Mucosa of descending colon (tissue), 3 donors: ENCODE measurements around the gene UBE2J2. TPM values are rescaled to one million over a fixed set of nuclear protein-coding genes. Genes with fewer than 3 reads are reported as not detected.

Experiments used
- ATAC-seq: fragments of 200-7000 bp; cut with Tn5 transposase; one replicate; pipeline ENCODE4 v1.9.1; 2020; ENCODE audit warnings: mild to moderate bottlenecking, moderate library complexity
- DNase-seq, 3 donors: peaks; one replicate each; pipeline ENCODE4 v3.0.0-alpha.2; 2020
- H3K36me3 ChIP-seq: fragments of 200-600 bp; one replicate; pipeline ENCODE4 v1.8.0; 2021; ENCODE audit warnings: low read depth, mild to moderate bottlenecking
- H3K4me1 ChIP-seq: fragments of 200-600 bp; one replicate; pipeline ENCODE4 v1.8.0; 2021; ENCODE audit warnings: low read depth, mild to moderate bottlenecking
- H3K4me3 ChIP-seq: fragments of 200-600 bp; one replicate; pipeline ENCODE4 v1.8.0; 2021; ENCODE audit warnings: mild to moderate bottlenecking
- H3K9me3 ChIP-seq: fragments of 200-600 bp; one replicate; pipeline ENCODE4 v1.8.0; 2021; ENCODE audit warnings: mild to moderate bottlenecking
- intact Hi-C, 2 donors: fragments of 100-400 bp; cut with DNase I in 1 of 2; cut with micrococcal nuclease in 1 of 2; formaldehyde crosslinking; loops; one replicate each; pipeline versions ENCODE4 v1.11.0 to v1.11.1; 2022; cut with DNase I, micrococcal nuclease
- total RNA-seq, 3 donors: library from RNA; stranded (reverse); fragmentation: NEBNext Ultra II Directional in 2 of 3; extraction: Animal tissue kit (Norgen Biotek cat#: 25700) in 2 of 3; gene quantifications; one replicate each; pipeline versions ENCODE4 v1.2.1 to v1.2.4, GENCODE V29; 2021 to 2023
- TF ChIP-seq, protein P1 (sequence below): fragments of 200-600 bp; IDR thresholded peaks from one replicate; pipeline ENCODE4 v1.8.0; 2022; ENCODE audit warnings: antibody characterized with exemption, mild to moderate bottlenecking
- donor health status: DM: no; HTN: no; CAD: no; lungs with moderate emphysema.
- donor health status: DM: no; HTN: no; CAD: no.
- donor health status: DM: no; HTN: yes; CAD: no.

UBE2J2 gene
- total RNA-seq, 3 donors from 2014 or later = 49.8 to 65.8 (median 61.1) TPM

DNA sequence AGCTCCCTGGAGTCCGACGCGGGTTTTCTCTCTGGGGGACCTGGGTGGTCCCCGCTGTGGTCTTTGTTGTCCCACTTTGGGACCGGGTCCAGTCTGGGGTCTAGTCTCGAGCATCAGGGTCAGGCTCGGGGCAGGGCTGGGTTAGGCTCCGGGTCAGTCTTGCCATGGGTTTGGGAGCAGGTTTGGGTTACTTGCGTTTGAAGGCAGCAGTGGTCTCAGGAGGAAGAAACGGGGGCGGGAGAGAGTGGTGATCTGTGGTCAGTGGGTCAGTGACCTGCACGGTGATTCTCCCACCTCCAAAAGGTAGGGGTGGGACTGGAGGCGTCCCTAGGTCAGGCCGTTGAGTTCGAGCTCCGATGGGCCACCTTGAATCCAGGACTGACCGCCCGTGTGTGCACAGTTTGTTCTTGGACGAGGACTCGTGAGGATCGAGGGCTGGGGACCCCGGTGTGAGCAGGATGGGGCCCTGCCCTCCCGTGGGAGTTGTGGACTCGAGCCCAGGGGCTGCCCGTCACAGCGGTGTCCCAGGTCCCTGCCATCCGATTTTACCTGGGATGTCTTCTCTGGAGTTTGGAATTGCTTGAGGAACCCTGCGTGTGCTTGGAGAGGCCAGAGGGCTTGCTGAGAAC lies 39.4 kb downstream of the UBE2J2 start:
- ATAC-seq = no peak
- H3K4me1 ChIP-seq = peaks cover 42% of the 10 kb centered on the region
- TF ChIP-seq, protein P1, sequence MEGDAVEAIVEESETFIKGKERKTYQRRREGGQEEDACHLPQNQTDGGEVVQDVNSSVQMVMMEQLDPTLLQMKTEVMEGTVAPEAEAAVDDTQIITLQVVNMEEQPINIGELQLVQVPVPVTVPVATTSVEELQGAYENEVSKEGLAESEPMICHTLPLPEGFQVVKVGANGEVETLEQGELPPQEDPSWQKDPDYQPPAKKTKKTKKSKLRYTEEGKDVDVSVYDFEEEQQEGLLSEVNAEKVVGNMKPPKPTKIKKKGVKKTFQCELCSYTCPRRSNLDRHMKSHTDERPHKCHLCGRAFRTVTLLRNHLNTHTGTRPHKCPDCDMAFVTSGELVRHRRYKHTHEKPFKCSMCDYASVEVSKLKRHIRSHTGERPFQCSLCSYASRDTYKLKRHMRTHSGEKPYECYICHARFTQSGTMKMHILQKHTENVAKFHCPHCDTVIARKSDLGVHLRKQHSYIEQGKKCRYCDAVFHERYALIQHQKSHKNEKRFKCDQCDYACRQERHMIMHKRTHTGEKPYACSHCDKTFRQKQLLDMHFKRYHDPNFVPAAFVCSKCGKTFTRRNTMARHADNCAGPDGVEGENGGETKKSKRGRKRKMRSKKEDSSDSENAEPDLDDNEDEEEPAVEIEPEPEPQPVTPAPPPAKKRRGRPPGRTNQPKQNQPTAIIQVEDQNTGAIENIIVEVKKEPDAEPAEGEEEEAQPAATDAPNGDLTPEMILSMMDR = no peak
- no peaks in the 10 kb centered on the region for H3K36me3 ChIP-seq
- no peaks in the 10 kb centered on the region for H3K9me3 ChIP-seq
- no peak overlapping the region for H3K4me3 ChIP-seq
- intact Hi-C loops = no loop called here
- DNase-seq = no peak

DNA sequence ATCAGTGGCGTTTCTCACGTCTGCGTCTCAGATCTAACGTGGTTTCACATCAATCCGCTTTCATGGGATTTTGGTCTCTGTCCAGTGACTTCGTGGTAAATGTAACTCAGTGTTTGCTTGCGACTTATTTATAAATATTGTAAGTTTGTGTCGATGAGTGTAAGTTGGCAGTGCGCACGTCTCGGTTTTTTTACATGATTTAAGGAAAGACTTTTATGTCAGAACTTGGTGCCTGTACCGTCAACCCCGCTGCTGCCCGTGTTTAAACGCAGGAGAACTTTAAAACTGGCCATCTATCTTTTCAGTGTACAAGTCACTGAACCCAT lies 40.1 kb downstream of the UBE2J2 start:
- ATAC-seq (no peak), DNase-seq (no peak)
- peaks cover 44% of the 10 kb centered on the region for H3K4me1 ChIP-seq
- no peak overlapping the region for H3K4me3 ChIP-seq
- H3K9me3 ChIP-seq = no peaks in the 10 kb centered on the region
- TF ChIP-seq, protein P1 = no peak
- intact Hi-C loops = no loop called here
- H3K36me3 ChIP-seq = peaks cover 2% of the 10 kb centered on the region

DNA sequence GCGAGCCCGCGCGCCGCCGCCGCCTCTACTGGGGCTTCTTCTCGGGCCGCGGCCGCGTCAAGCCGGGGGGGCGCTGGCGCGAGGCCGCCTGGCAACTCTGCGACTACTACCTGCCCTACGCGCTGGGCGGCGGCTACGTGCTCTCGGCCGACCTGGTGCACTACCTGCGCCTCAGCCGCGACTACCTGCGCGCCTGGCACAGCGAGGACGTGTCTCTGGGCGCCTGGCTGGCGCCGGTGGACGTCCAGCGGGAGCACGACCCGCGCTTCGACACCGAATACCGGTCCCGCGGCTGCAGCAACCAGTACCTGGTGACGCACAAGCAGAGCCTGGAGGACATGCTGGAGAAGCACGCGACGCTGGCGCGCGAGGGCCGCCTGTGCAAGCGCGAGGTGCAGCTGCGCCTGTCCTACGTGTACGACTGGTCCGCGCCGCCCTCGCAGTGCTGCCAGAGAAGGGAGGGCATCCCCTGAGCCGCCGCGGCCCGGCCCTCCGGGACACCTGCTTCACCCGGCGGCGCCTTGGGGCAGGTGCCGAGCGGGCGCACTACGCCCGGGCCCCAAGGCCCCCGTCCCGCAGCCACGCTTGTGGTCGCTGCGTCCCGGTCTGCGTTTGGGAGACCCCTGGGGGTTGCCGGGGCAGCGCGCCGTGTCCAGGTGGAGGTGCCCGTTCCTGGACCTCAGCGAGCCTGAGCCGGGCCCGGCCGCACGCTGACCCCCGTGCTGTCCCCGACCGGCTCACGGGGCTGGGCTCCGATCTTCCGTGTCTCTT lies 40.7 kb downstream of the UBE2J2 start:
- ATAC-seq = no peak
- TF ChIP-seq, protein P1 = no peak
- Histone ChIP-seq H3K4me1 (peaks cover 38% of the 10 kb centered on the region), H3K36me3 (peaks cover 3% of the 10 kb centered on the region), H3K4me3 (no peak overlapping the region), H3K9me3 (no peaks in the 10 kb centered on the region)
- intact Hi-C loops = no loop called here
- DNase-seq = peak in 1 of 3 donors; percentile 68

DNA sequence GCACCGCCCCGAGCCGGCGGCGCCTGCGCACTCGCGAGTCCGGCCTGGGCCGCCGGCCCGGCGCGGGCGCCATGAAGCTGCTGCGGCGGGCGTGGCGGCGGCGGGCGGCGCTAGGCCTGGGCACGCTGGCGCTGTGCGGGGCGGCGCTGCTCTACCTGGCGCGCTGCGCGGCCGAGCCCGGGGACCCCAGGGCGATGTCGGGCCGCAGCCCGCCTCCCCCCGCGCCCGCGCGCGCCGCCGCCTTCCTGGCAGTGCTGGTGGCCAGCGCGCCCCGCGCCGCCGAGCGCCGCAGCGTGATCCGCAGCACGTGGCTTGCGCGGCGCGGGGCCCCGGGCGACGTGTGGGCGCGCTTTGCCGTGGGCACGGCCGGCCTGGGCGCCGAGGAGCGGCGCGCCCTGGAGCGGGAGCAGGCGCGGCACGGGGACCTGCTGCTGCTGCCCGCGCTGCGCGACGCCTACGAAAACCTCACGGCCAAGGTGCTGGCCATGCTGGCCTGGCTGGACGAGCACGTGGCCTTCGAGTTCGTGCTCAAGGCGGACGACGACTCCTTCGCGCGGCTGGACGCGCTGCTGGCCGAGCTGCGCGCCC lies 41.4 kb downstream of the UBE2J2 start, which contains the start of gene B3GALT6:
Gene B3GALT6, plus strand, starts transcription at position 30 of the 588 bp plus-strand sequence. Its CDS starts 42 bp downstream, at position 72.
- Histone ChIP-seq H3K9me3 (no peaks in the 10 kb centered on the region), H3K4me3 (peak within 1 kb of the TSS; percentile 98), H3K36me3 (peaks cover 3% of the 10 kb centered on the region), H3K4me1 (peaks cover 32% of the 10 kb centered on the region)
- intact Hi-C loops = no loop called here
- ATAC-seq (no peak), DNase-seq (peak in 1 of 3 donors; percentile 69)
- TF ChIP-seq, protein P1 = no peak

DNA sequence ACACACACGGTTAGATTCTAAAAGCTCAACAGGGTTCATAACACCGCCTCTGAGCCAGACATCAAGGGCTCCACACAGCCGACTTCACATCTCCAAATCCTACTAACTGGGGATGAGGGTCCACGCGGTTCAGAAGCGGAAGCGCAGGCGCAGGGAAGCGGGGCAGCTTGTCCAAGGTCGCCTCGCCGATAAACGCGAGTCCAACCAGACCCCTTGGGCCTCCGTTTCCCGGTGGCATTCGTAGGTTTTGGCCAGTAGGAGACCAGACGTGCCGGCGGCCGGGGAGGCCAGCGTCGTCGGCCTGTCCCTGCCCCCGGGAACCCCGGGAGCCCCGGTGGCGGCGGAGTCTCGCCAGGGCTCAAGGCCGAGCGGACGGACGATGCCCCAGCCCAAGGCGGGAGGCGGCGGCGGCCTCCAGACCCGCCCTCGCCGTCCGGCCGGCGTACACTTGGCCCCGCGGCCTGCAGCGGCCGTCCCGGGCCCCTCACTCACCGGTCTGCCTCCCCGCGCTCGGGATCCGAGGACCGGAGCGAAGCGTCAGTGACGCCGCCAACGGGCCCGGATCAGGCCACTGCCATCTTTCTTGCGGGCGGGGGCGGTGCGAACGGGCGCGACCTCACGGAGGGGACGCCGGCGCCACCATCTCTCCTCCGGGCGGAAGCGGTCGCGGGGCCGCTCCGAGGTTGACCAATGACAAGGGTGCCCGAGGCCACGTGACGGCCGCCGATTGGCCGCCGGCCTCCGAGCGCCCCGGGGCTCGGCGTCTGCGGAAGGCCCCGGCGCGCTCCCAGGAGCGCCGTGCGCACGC lies 42.0 kb downstream of the UBE2J2 start, which contains the start of gene SDF4:
Gene SDF4, minus strand, starts transcription at position 602 of the 808 bp plus-strand sequence. CDS start 3,229 bp downstream, outside the sequence.
- Histone ChIP-seq H3K36me3 (peaks cover 3% of the 10 kb centered on the region), H3K9me3 (no peaks in the 10 kb centered on the region), H3K4me3 (peak within 1 kb of the TSS; percentile 98), H3K4me1 (peaks cover 27% of the 10 kb centered on the region)
- intact Hi-C loops = no loop called here
- DNase-seq = peak; percentile 96 to 98 (median 98)
- TF ChIP-seq, protein P1 = no peak
- peak; percentile 93 for ATAC-seq
